Testis (tissue), 3 donors: ENCODE results near the gene RIPOR2. TPM values are rescaled to one million over a fixed set of nuclear protein-coding genes. Genes with fewer than 3 reads are reported as not detected.

Experiments
- DNase-seq: peaks from one replicate; pipeline ENCODE4 v3.0.0-alpha.2; 2019
- H3K27ac ChIP-seq, 2 donors: fragments of 200-600 bp; sonication (generic); one replicate each; pipeline ENCODE4 v1.5.1; 2019
- H3K27me3 ChIP-seq: fragments of 200-600 bp; sonication (generic); one replicate; pipeline ENCODE4 v1.5.1; 2019
- H3K36me3 ChIP-seq: fragments of 200-600 bp; sonication (generic); one replicate; pipeline ENCODE4 v1.5.1; 2017; ENCODE audit warnings: low read depth; ENCODE audit errors: missing control alignments
- H3K4me1 ChIP-seq: fragments of 200-600 bp; sonication (generic); one replicate; pipeline ENCODE4 v1.5.1; 2019
- H3K4me3 ChIP-seq, 2 donors: fragments of 200-600 bp; sonication (generic); one replicate each; pipeline ENCODE4 v1.5.1; 2017 to 2019
- H3K9me3 ChIP-seq: fragments of 200-600 bp; sonication (generic); one replicate; pipeline ENCODE4 v1.5.1; 2017
- CTCF ChIP-seq, 3 experiments: fragments of 450-650 bp in 2 of 3; fragments of 200-600 bp in 1 of 3; sonication (generic) in 1 of 3; IDR thresholded peaks; one replicate each; pipeline ENCODE4 v1.5.1; 2016 to 2019; ENCODE audit warnings: antibody characterized with exemption in 3 of 3, mild to moderate bottlenecking in 2 of 3, moderate library complexity in 1 of 3
- POLR2A ChIP-seq: fragments of 450-650 bp; IDR thresholded peaks from one replicate; pipeline ENCODE4 v1.6.1; 2017; ENCODE audit warnings: antibody characterized with exemption, mild to moderate bottlenecking, moderate library complexity
- WGBS, 2 donors: methylation state at CpG; one replicate each; pipeline ENCODE4 v1.1.5; 2018; 5-methylcytosine and 5-hydroxymethylcytosine counted together
- intact Hi-C: fragments of 100-400 bp; cut with DNase I; formaldehyde crosslinking; loops from one replicate; pipeline ENCODE4 v1.15.1; 2023; ENCODE audit warnings: low total_unique reads
- polyA plus RNA-seq: library from polyadenylated mRNA; stranded (reverse); fragments of 350-450 nt; fragmentation: Illumina TruSeq; extraction: RNeasy Lipid Tissue Mini Kit (QIAGEN cat#74804); gene quantifications from one replicate; pipeline ENCODE4 v1.2.3, GENCODE V29; 2014; ENCODE audit warnings: low read depth, low replicate concordance; ENCODE audit not compliant: insufficient read depth
- total RNA-seq, 2 donors: library from RNA; depleted of rRNA; stranded (reverse); fragments of >200 nt; gene quantifications; one replicate each; pipeline ENCODE4 v1.2.3, GENCODE V29; 2016

The RIPOR2 gene
- total and polyA plus RNA-seq, 3 donors from 2014 or later: 3.7 to 15.1 (median 10.0) TPM

- no peak overlapping the region for H3K4me3 ChIP-seq
- TF ChIP-seq POLR2A (no peak), CTCF (IDR thresholded peaks at IDR 0.05) (peak in 2 of 3 experiments; percentile 14 to 47)
- H3K27me3 ChIP-seq: no peaks in the 10 kb centered on the region
- DNase-seq: peak; percentile 52
- no peaks in the 10 kb centered on the region for H3K9me3 ChIP-seq
- peaks cover 5% of the 10 kb centered on the region for H3K4me1 ChIP-seq
- H3K27ac ChIP-seq: no peak overlapping the region
- WGBS, 2 donors: 72 to 80% methylated on average over 7 of the region's 7 CpGs
- intact Hi-C loops: no loop called here
- no peaks in the 10 kb centered on the region for H3K36me3 ChIP-seq
Observed at GRCh38 chr6:24933868-24934401, 1.8 kb downstream of the RIPOR2 start.

- Histone ChIP-seq H3K9me3 (no peaks in the 10 kb centered on the region), H3K27ac (no peak overlapping the region), H3K27me3 (no peaks in the 10 kb centered on the region), H3K4me3 (no peak overlapping the region), H3K4me1 (peaks cover 5% of the 10 kb centered on the region), H3K36me3 (no peaks in the 10 kb centered on the region)
- intact Hi-C loops: no loop called here
- TF ChIP-seq CTCF (IDR thresholded peaks at IDR 0.05) (no peak), POLR2A (no peak)
- no peak for DNase-seq
- WGBS, 2 donors: 70 to 77% methylated on average over 3 of the region's 3 CpGs
Observed at GRCh38 chr6:24933266-24933665, 2.5 kb downstream of the RIPOR2 start.

DNA sequence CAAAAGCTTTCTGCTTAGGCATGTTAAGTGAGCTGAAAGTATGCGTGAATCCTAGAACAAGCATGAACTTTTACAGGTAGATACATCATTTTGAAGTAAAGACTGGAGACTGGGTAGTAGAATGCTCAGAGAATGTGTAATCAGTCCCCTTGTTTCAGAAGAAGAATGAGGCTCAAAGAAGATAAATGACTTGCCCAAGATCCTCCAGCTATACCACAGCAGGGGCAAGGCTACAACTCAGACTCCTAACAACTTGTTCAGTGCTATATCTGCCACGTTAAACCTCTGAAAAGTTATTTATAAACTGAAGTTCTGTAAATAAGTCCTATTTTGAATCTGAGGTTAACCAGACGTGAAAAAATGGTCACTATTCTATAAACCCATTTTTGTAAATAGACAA is 2.9 kb downstream of the RIPOR2 start:
- Histone ChIP-seq H3K9me3 (no peaks in the 10 kb centered on the region), H3K4me1 (peaks cover 5% of the 10 kb centered on the region), H3K27me3 (no peaks in the 10 kb centered on the region), H3K36me3 (no peaks in the 10 kb centered on the region), H3K4me3 (no peak overlapping the region), H3K27ac (no peak overlapping the region)
- 87 to 91% methylated on average over 3 of the region's 3 CpGs for WGBS, 2 donors
- intact Hi-C loops: no loop called here
- TF ChIP-seq POLR2A (no peak), CTCF (IDR thresholded peaks at IDR 0.05) (no peak)
- no peak for DNase-seq

DNA sequence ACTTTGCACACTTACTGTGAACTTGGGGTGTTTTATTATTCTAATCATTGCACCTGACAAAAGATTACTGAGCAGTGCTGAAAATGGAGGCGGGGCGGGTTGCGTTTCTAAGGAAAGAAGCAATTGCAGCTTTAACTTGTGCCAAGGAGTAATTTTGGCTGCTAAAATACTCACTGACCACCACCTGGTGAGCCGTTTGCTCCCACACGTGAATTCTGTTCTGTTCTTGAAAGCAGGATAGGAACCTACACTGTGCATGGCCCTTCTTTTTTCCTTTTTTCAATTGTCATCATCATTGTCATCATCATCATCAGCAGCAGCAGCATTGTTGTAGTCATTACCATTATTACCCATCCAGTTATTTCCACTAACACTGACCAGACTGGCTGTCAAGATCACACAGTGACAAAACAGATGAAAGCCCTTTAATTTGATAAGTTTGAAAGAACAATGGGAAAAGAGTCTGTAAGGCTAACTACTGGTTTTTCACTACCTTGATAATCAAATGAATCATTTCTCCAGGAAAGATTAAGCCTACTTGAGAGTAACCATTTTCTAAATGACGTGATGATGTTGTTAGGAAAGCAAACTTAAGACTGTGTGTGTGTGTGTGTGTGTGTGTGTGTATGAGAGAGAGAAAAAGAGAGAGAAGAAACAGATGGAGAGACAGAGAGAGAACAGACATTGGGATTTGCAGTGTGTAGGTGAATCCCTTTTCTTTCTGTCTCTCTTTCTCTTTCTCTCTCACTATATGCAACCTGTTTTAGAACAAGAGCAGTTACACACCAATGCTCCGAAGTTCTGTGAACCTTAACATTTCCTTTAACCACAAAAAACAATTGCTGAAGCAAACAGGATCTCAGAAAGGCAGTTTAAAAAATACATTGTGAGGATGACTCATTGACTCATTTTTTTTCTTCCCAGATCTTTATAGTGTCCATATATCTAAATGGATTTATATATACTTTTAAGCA is 3.8 kb downstream of the RIPOR2 start:
- Histone ChIP-seq H3K4me1 (peaks cover 5% of the 10 kb centered on the region), H3K36me3 (no peaks in the 10 kb centered on the region), H3K27me3 (no peaks in the 10 kb centered on the region), H3K4me3 (no peak overlapping the region), H3K9me3 (no peaks in the 10 kb centered on the region), H3K27ac (no peak overlapping the region)
- no peak for DNase-seq
- TF ChIP-seq POLR2A (no peak), CTCF (IDR thresholded peaks at IDR 0.05) (no peak)
- intact Hi-C loops: no loop called here
- 73 to 74% methylated on average over 7 of the region's 7 CpGs for WGBS, 2 donors
